GM10266 (cell line): Measurements from ENCODE around the gene CASP8.

Experiments
- DNase-seq: peaks from one replicate; pipeline ENCODE4 v3.0.0; 2012; ENCODE audit errors: extremely low spot score
- TF ChIP-seq, protein P1 (sequence below): IDR thresholded peaks from 2 replicates; pipeline ENCODE4 v1.5.1; 2012; ENCODE audit warnings: mild to moderate bottlenecking, low read depth; ENCODE audit not compliant: control insufficient read depth, insufficient read depth; ENCODE audit errors: missing control alignments

Gene CASP8

DNA sequence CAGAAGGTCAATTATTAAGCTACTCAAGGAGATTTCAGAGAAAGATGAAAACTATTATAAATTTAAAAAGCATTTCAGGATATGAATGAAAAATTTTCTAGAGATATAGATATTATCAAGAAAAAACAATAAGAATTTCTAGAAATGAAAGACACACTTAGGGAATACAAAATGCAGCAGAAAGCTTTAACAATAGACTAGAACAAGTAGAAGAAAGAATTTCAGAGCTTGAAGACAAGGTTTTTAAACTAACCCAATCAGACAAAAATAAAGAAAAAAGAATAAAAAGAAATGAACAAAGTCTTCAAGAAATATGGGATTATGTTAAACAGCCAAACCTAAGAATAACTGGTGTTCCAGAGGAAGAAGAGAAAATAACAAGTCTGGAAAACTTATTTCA is 62.4 kb downstream of the CASP8 start:
- TF ChIP-seq, protein P1, sequence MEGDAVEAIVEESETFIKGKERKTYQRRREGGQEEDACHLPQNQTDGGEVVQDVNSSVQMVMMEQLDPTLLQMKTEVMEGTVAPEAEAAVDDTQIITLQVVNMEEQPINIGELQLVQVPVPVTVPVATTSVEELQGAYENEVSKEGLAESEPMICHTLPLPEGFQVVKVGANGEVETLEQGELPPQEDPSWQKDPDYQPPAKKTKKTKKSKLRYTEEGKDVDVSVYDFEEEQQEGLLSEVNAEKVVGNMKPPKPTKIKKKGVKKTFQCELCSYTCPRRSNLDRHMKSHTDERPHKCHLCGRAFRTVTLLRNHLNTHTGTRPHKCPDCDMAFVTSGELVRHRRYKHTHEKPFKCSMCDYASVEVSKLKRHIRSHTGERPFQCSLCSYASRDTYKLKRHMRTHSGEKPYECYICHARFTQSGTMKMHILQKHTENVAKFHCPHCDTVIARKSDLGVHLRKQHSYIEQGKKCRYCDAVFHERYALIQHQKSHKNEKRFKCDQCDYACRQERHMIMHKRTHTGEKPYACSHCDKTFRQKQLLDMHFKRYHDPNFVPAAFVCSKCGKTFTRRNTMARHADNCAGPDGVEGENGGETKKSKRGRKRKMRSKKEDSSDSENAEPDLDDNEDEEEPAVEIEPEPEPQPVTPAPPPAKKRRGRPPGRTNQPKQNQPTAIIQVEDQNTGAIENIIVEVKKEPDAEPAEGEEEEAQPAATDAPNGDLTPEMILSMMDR, result no peak
- DNase-seq, result no peak

DNA sequence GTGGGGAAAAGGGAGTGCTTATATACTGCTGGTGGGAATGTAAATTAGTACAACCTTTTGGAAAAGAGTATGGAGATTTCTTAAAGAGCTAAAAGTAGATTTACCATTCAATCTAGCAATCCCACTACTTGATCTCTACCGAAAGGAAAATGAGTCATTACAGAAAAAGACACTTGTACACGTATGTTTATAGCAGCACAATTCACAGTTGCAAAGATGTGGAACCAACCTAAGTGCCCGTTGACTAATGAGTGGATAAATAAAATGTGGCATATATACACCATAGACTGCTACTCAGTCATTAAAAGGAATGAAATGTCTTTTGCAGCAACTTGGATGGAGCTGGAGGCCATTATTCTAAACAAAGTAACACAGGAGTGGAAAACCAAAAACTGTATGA is 67.3 kb downstream of the CASP8 start:
- TF ChIP-seq, protein P1, result no peak
- DNase-seq, result no peak

DNA sequence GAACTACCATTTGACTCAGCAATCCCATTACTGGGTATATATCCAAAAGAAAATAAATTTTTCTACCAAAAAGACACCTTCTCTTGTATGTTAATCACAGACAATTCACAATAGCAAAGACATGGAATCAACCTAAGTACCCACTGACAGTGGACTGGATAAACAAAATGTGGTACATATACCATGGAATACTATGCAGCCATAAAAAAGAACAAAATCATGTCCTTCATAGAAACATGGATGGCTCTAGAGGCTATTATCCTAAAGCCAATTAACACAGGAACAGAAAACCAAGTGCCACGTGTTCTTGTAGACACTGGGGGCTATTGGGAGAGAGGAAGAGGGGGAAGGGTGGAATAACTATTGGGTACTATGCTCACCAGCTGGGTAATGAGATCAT is 69.1 kb downstream of the CASP8 start:
- DNase-seq, result no peak
- TF ChIP-seq, protein P1, result no peak
